HCT116 (cell line): ENCODE data around the gene PRKN. TPM values are rescaled to one million over a fixed set of nuclear protein-coding genes. Genes with fewer than 3 reads are reported as not detected.

ENCODE experiments used
- ATAC-seq: fragments of 200-7000 bp; cut with Tn5 transposase; 2 replicates; pipeline ENCODE4 v1.9.1; 2020; ENCODE audit warnings: mild to moderate bottlenecking, moderate library complexity
- BruUV-seq: library from RNA; stranded (reverse); fragments of 400-500 nt; replicated peaks from 2 replicates; lab custom pipeline; 2021; lab: Mats Ljungman, UMichigan
- CTCF ChIA-PET: fragments of 300-600 bp; sonication (Branson Sonifier 250); formaldehyde crosslinking; loops from one replicate; lab custom pipeline; 2021; ENCODE audit warnings: antibody characterized with exemption; lab: Charles Lee
- POLR2A ChIA-PET: fragments of 300-600, 350-600 bp; sonication (Branson Sonifier 250); formaldehyde crosslinking; loops from one replicate; lab custom pipeline; 2021; ENCODE audit warnings: antibody characterized with exemption; lab: Charles Lee
- RAD21 ChIA-PET, 2 experiments: fragments of 300-600 bp; sonication (Branson Sonifier 250); formaldehyde crosslinking; loops; one replicate each; lab custom pipeline; 2023; ENCODE audit warnings: low total read pairs in 2 of 2; ENCODE audit not compliant: uncharacterized antibody in 2 of 2, unreplicated experiment in 2 of 2, low non-redundant PET in 1 of 2; lab: Charles Lee
- DNase-seq: peaks from one replicate; pipeline ENCODE4 v3.0.0-alpha.2; 2010; ENCODE audit warnings: low read depth, low spot score
- H2AFZ ChIP-seq: fragments of 200-600 bp; shearing (Covaris generic), sonication (generic); 2 replicates; pipeline ENCODE4 v1.6.1; 2017; ENCODE audit warnings: low read depth, mixed run types, mixed read lengths, antibody characterized with exemption, low read length; ENCODE audit not compliant: poor library complexity, severe bottlenecking
- H3K27ac ChIP-seq: 2 replicates; pipeline ENCODE4 v1.5.1; 2012; ENCODE audit warnings: low read depth, low read length
- H3K27me3 ChIP-seq: fragments of 200-600 bp; sonication (generic); 2 replicates; pipeline ENCODE4 v1.6.1; 2016; ENCODE audit warnings: mixed run types, low read length, mixed read lengths; ENCODE audit not compliant: insufficient read depth
- H3K36me3 ChIP-seq, 2 experiments: fragments of 200-500 bp in 1 of 2; fragments of 200-600 bp in 1 of 2; sonication (Bioruptor generic) in 1 of 2; sonication (generic) in 1 of 2; 2 replicates each; pipeline versions ENCODE4 v1.5.1 to v1.6.1; 2014 to 2016; ENCODE audit warnings: low read length in 2 of 2, inconsistent platforms in 1 of 2, mixed read lengths in 1 of 2, mixed run types in 1 of 2; ENCODE audit not compliant: insufficient read depth in 2 of 2, control insufficient read depth in 1 of 2
- H3K4me1 ChIP-seq, 2 experiments: fragments of 200-600 bp in 1 of 2; sonication (generic) in 1 of 2; 2 replicates each; pipeline versions ENCODE4 v1.5.1 to v1.6.1; 2012 to 2017; ENCODE audit warnings: low read length in 2 of 2, inconsistent platforms in 1 of 2, mild to moderate bottlenecking in 1 of 2, mixed read lengths in 1 of 2, mixed run types in 1 of 2, moderate library complexity in 1 of 2; ENCODE audit not compliant: insufficient read depth in 2 of 2, control insufficient read depth in 1 of 2
- H3K4me2 ChIP-seq: fragments of 200-600 bp; sonication (generic); 2 replicates; pipeline ENCODE4 v1.6.1; 2017; ENCODE audit warnings: mixed run types, low read length, mixed read lengths
- H3K4me3 ChIP-seq, 2 experiments: fragments of 200-600 bp in 1 of 2; sonication (generic) in 1 of 2; replicated peaks in 1 of 2; 2 replicates each; pipeline ENCODE4 v1.5.1; 2011 to 2016; ENCODE audit warnings: low read length in 2 of 2, control low read depth in 1 of 2, low read depth in 1 of 2, mild to moderate bottlenecking in 1 of 2, mixed read lengths in 1 of 2, mixed run types in 1 of 2
- H3K79me2 ChIP-seq: fragments of 200-600 bp; sonication (generic); 2 replicates; pipeline ENCODE4 v1.6.1; 2017; ENCODE audit warnings: mild to moderate bottlenecking, mixed run types, low read length, moderate library complexity, mixed read lengths; ENCODE audit not compliant: insufficient read depth
- H3K9ac ChIP-seq: fragments of 200-600 bp; sonication (generic); 2 replicates; pipeline ENCODE4 v1.6.1; 2016; ENCODE audit warnings: low read length, mixed read lengths
- H3K9me2 ChIP-seq: fragments of 200-600 bp; sonication (generic), shearing (Covaris generic); 2 replicates; pipeline ENCODE4 v1.6.1; 2017; ENCODE audit warnings: mixed run types, mild to moderate bottlenecking, moderate library complexity; ENCODE audit not compliant: insufficient read depth
- H3K9me3 ChIP-seq, 2 experiments: fragments of 200-500 bp in 1 of 2; fragments of 200-600 bp in 1 of 2; sonication (Bioruptor generic) in 1 of 2; sonication (generic) in 1 of 2; 2 replicates each; pipeline ENCODE4 v1.6.1; 2014 to 2017; ENCODE audit warnings: low read length in 2 of 2, mixed read lengths in 2 of 2, inconsistent platforms in 1 of 2, low read depth in 1 of 2, mild to moderate bottlenecking in 1 of 2, mixed run types in 1 of 2, moderate library complexity in 1 of 2; ENCODE audit not compliant: control insufficient read depth in 1 of 2, insufficient read depth in 1 of 2
- H4K20me1 ChIP-seq: fragments of 200-600 bp; sonication (generic), shearing (Covaris generic); 2 replicates; pipeline ENCODE4 v1.6.1; 2017; ENCODE audit warnings: mixed run types, mild to moderate bottlenecking, moderate library complexity; ENCODE audit not compliant: insufficient read depth
- CBX3 ChIP-seq: IDR thresholded peaks from 2 replicates; pipeline ENCODE4 v1.6.1; 2012; ENCODE audit warnings: low read depth
- CEBPB ChIP-seq: IDR thresholded peaks from 2 replicates; pipeline ENCODE4 v1.6.1; 2012; ENCODE audit warnings: low read depth
- EGR1 ChIP-seq: IDR thresholded peaks from 2 replicates; pipeline ENCODE4 v1.6.1; 2012; ENCODE audit warnings: low read depth
- ELF1 ChIP-seq: IDR thresholded peaks from 2 replicates; pipeline ENCODE4 v1.6.1; 2012; ENCODE audit warnings: low read depth, borderline replicate concordance
- EZH2 ChIP-seq: fragments of 200-600 bp; sonication (generic); IDR thresholded peaks from 2 replicates; pipeline ENCODE4 v1.6.1; 2017; ENCODE audit warnings: antibody characterized with exemption, mixed run types
- EZH2phosphoT487 ChIP-seq: fragments of 200-600 bp; IDR thresholded peaks from 2 replicates; pipeline ENCODE4 v1.6.1; 2018; ENCODE audit warnings: antibody characterized with exemption, borderline replicate concordance
- FOSL1 ChIP-seq: IDR thresholded peaks from 2 replicates; pipeline ENCODE4 v1.6.1; 2012; ENCODE audit warnings: low read depth
- JUND ChIP-seq: IDR thresholded peaks from 2 replicates; pipeline ENCODE4 v1.6.1; 2012
- POLR2A ChIP-seq: IDR thresholded peaks from 2 replicates; pipeline ENCODE4 v1.7.0; 2011; ENCODE audit warnings: borderline replicate concordance; ENCODE audit not compliant: insufficient read depth, insufficient read length; ENCODE audit errors: extremely low read depth
- POLR2AphosphoS5 ChIP-seq: IDR thresholded peaks from 2 replicates; pipeline ENCODE4 v1.6.1; 2011; ENCODE audit warnings: mild to moderate bottlenecking, low read depth, low read length, moderate library complexity
- SIN3A ChIP-seq: IDR thresholded peaks from 2 replicates; pipeline ENCODE4 v1.6.1; 2012; ENCODE audit warnings: low read depth
- SRF ChIP-seq: IDR thresholded peaks from 2 replicates; pipeline ENCODE4 v1.6.1; 2012; ENCODE audit warnings: low read depth
- YY1 ChIP-seq: IDR thresholded peaks from 2 replicates; pipeline ENCODE4 v1.6.1; 2011; ENCODE audit warnings: low read length, low read depth, moderate library complexity, mild to moderate bottlenecking; ENCODE audit not compliant: insufficient replicate concordance; ENCODE audit errors: extremely low read depth
- intact Hi-C: fragments of 100-400 bp; cut with micrococcal nuclease; formaldehyde crosslinking; loops from 2 replicates; pipeline ENCODE4 v1.10.0; 2022
- total RNA-seq: library from RNA; stranded (reverse); gene quantifications from one replicate; pipeline ENCODE4 v1.2.1, GENCODE V29; 2021; ENCODE audit not compliant: unreplicated experiment
- TF ChIP-seq, protein P1 (sequence below): IDR thresholded peaks from 2 replicates; pipeline ENCODE4 v1.6.1; 2012
- TF ChIP-seq, protein P2 (sequence below): IDR thresholded peaks from 2 replicates; pipeline ENCODE4 v1.6.1; 2012; ENCODE audit warnings: low read depth

The PRKN gene
- total RNA-seq, 1 experiment from 2014 or later = 2.6 TPM

DNA sequence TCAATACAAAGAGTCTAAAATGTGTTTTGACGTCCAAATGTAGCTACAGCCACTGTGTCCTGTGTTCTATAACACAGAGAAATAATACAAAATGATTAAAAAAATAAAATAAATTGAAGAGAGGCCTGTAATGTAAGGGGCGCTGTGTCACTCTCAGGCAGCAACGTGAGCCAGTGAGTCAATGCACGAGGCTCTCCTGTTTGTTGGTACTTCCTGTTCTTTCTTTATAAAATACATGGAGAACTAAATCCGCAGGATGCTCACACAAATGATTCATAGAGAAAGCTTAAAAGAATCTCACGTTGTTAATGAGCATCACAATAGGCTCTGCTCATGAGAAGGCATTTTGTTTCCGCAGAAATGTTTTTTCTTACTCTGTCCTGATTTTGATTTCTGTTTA, 818.7 kb downstream of the PRKN start:
- H4K20me1 ChIP-seq = no peaks in the 10 kb centered on the region
- RAD21 ChIA-PET = no interaction called here
- no peaks in the 10 kb centered on the region for H3K4me1 ChIP-seq
- no peak overlapping the region for H3K9ac ChIP-seq
- CTCF ChIA-PET = no interaction called here
- H3K9me3 ChIP-seq = no peaks in the 10 kb centered on the region
- H2AFZ ChIP-seq = no peak overlapping the region
- BruUV-seq = no TSS peak
- no peaks in the 10 kb centered on the region for H3K36me3 ChIP-seq
- DNase-seq (no peak), ATAC-seq (no peak)
- H3K9me2 ChIP-seq = no peaks in the 10 kb centered on the region
- POLR2A ChIA-PET = no interaction called here
- intact Hi-C loops = no loop called here
- H3K27ac ChIP-seq = no peak overlapping the region
- no peaks in the 10 kb centered on the region for H3K27me3 ChIP-seq
- TF ChIP-seq EZH2 (no peak), CEBPB (no peak), FOSL1 (no peak), CBX3 (no peak), YY1 (no peak), ELF1 (no peak), POLR2AphosphoS5 (no peak), JUND (no peak), POLR2A (no peak), EGR1 (no peak), EZH2phosphoT487 (no peak), SIN3A (no peak), SRF (no peak)
- TF ChIP-seq, protein P1, sequence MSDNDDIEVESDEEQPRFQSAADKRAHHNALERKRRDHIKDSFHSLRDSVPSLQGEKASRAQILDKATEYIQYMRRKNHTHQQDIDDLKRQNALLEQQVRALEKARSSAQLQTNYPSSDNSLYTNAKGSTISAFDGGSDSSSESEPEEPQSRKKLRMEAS = no peak
- TF ChIP-seq, protein P2, sequence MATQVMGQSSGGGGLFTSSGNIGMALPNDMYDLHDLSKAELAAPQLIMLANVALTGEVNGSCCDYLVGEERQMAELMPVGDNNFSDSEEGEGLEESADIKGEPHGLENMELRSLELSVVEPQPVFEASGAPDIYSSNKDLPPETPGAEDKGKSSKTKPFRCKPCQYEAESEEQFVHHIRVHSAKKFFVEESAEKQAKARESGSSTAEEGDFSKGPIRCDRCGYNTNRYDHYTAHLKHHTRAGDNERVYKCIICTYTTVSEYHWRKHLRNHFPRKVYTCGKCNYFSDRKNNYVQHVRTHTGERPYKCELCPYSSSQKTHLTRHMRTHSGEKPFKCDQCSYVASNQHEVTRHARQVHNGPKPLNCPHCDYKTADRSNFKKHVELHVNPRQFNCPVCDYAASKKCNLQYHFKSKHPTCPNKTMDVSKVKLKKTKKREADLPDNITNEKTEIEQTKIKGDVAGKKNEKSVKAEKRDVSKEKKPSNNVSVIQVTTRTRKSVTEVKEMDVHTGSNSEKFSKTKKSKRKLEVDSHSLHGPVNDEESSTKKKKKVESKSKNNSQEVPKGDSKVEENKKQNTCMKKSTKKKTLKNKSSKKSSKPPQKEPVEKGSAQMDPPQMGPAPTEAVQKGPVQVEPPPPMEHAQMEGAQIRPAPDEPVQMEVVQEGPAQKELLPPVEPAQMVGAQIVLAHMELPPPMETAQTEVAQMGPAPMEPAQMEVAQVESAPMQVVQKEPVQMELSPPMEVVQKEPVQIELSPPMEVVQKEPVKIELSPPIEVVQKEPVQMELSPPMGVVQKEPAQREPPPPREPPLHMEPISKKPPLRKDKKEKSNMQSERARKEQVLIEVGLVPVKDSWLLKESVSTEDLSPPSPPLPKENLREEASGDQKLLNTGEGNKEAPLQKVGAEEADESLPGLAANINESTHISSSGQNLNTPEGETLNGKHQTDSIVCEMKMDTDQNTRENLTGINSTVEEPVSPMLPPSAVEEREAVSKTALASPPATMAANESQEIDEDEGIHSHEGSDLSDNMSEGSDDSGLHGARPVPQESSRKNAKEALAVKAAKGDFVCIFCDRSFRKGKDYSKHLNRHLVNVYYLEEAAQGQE = no peak
- no peaks in the 10 kb centered on the region for H3K79me2 ChIP-seq
- H3K4me2 ChIP-seq = no peak overlapping the region
- no peak overlapping the region for H3K4me3 ChIP-seq
